GM12891 (cell line): ENCODE data around the gene CRYZL1.

ENCODE experiments used
- PAX5 ChIP-seq: IDR thresholded peaks from 2 replicates; pipeline ENCODE4 v1.6.1; 2011; ENCODE audit warnings: low read length, moderate library complexity, mild to moderate bottlenecking; ENCODE audit not compliant: insufficient read depth, severe bottlenecking
- POLR2A ChIP-seq: IDR thresholded peaks from 2 replicates; pipeline ENCODE4 v1.6.1; 2011; ENCODE audit warnings: low read depth, low read length, control low read depth
- POLR2AphosphoS5 ChIP-seq: IDR thresholded peaks from 2 replicates; pipeline ENCODE4 v1.6.1; 2011; ENCODE audit warnings: low read depth, low read length, control low read depth
- POU2F2 ChIP-seq: IDR thresholded peaks from 2 replicates; pipeline ENCODE4 v1.6.1; 2011; ENCODE audit warnings: low read depth, mild to moderate bottlenecking, control low read depth, low read length, moderate library complexity
- SPI1 ChIP-seq: IDR thresholded peaks from 2 replicates; pipeline ENCODE4 v1.6.1; 2011; ENCODE audit warnings: low read depth, low read length, control low read depth
- TAF1 ChIP-seq: IDR thresholded peaks from 2 replicates; pipeline ENCODE4 v1.6.1; 2011; ENCODE audit warnings: low read depth, low read length, control low read depth

GRCh38 chr21:33562389-33562788, 79.2 kb downstream of the CRYZL1 start:
- 0 out of 2 replicates have a peak, but pooled peaks have one; percentile 27 for TF ChIP-seq POLR2AphosphoS5
- TF ChIP-seq TAF1 = no peak
- TF ChIP-seq POLR2A = 0 out of 2 replicates have a peak, but pooled peaks have one; percentile 43
- TF ChIP-seq POU2F2 = no peak
- no peak for TF ChIP-seq PAX5
- no peak for TF ChIP-seq SPI1
